HepG2 (cell line): ENCODE measurements around the gene C1QTNF5. TPM values are rescaled to one million over a fixed set of nuclear protein-coding genes. Genes with fewer than 3 reads are reported as not detected.

Source experiments
- ATAC-seq: fragments of 200-7000 bp; cut with Tn5 transposase; 3 replicates; pipeline ENCODE4 v1.9.1; 2020; ENCODE audit warnings: mild to moderate bottlenecking, moderate library complexity
- BruUV-seq: library from RNA; stranded (reverse); fragments of 400-500 nt; replicated peaks from 2 replicates; lab custom pipeline; 2021; lab: Mats Ljungman, UMichigan
- CTCF ChIA-PET: fragments of 300-600 bp; formaldehyde crosslinking; extraction: SDS; loops from one replicate; lab custom pipeline; 2021; ENCODE audit warnings: low total read pairs, inconsistent platforms, low intra/inter-chr PET ratio; lab: Yijun Ruan, JAX
- POLR2A ChIA-PET: fragments of 350-600 bp; sonication (Branson Sonifier 250); formaldehyde crosslinking; loops from one replicate; lab custom pipeline; 2020; ENCODE audit warnings: antibody characterized with exemption, inconsistent platforms; lab: Yijun Ruan, JAX
- DNase-seq: peaks from one replicate; pipeline ENCODE4 v3.0.0-alpha.2; 2015; ENCODE audit warnings: low spot score
- FAIRE-seq: peaks from 3 replicates; lab custom pipeline; 2011; peaks lifted over from hg19 to GRCh38; lab: Jason Lieb, UNC
- H2AFZ ChIP-seq: one replicate; pipeline ENCODE4 v1.6.1; 2011; ENCODE audit warnings: low read length, inconsistent platforms
- H3K27ac ChIP-seq: fragments of 300-600 bp; 3 replicates; pipeline ENCODE4 v1.8.0; 2011; ENCODE audit warnings: mixed run types, mild to moderate bottlenecking, mixed read lengths, low read length, inconsistent platforms; ENCODE audit not compliant: insufficient read depth; ENCODE audit errors: extremely low read length
- H3K27me3 ChIP-seq, 2 experiments: fragments of 200-600 bp in 1 of 2; 2 replicates in 1 of 2; 3 replicates in 1 of 2; pipeline versions ENCODE4 v1.6.0 to v1.8.0; 2011; ENCODE audit warnings: low read length in 2 of 2, mild to moderate bottlenecking in 2 of 2, moderate library complexity in 2 of 2, inconsistent platforms in 1 of 2; ENCODE audit not compliant: insufficient read depth in 2 of 2, control insufficient read depth in 1 of 2
- H3K36me3 ChIP-seq, 2 experiments: fragments of 200-600 bp in 1 of 2; replicated peaks in 1 of 2; 2 replicates in 1 of 2; 3 replicates in 1 of 2; pipeline versions ENCODE4 v1.5.1 to v1.8.0; 2011; ENCODE audit warnings: low read length in 2 of 2, inconsistent platforms in 1 of 2; ENCODE audit not compliant: insufficient read depth in 2 of 2, control insufficient read depth in 1 of 2
- H3K4me1 ChIP-seq: 2 replicates; pipeline ENCODE4 v1.5.1; 2012; ENCODE audit warnings: low read length, inconsistent platforms; ENCODE audit not compliant: insufficient read depth
- H3K4me2 ChIP-seq: 2 replicates; pipeline ENCODE4 v1.6.0; 2011; ENCODE audit warnings: low read depth, low read length, inconsistent platforms
- H3K4me3 ChIP-seq, 3 experiments: fragments of 200-600 bp in 1 of 3; sonication (generic), shearing (Covaris generic) in 1 of 3; replicated peaks in 1 of 3; 2 replicates each; pipeline ENCODE4 v1.5.1; 2011 to 2016; ENCODE audit warnings: low read length in 3 of 3, inconsistent platforms in 2 of 3, low read depth in 2 of 3, mild to moderate bottlenecking in 2 of 3, control low read depth in 1 of 3, mixed read lengths in 1 of 3; ENCODE audit not compliant: insufficient read depth in 1 of 3
- H3K79me2 ChIP-seq: one replicate; pipeline ENCODE4 v1.6.1; 2011; ENCODE audit warnings: low read length, inconsistent platforms; ENCODE audit not compliant: insufficient read depth
- H3K9ac ChIP-seq: 2 replicates; pipeline ENCODE4 v1.6.0; 2011; ENCODE audit warnings: mild to moderate bottlenecking, low read depth, low read length, inconsistent platforms; ENCODE audit not compliant: insufficient read depth
- H3K9me3 ChIP-seq: 2 replicates; pipeline ENCODE4 v1.5.1; 2012; ENCODE audit warnings: mild to moderate bottlenecking, low read length
- H4K20me1 ChIP-seq: 2 replicates; pipeline ENCODE4 v1.6.0; 2011; ENCODE audit warnings: inconsistent platforms, mild to moderate bottlenecking, low read length, moderate library complexity; ENCODE audit not compliant: insufficient read depth
- NFIB ChIP-seq: sonication (generic); formaldehyde crosslinking; IDR thresholded peaks from 2 replicates; pipeline ENCODE4 v1.9.0; 2021; ENCODE audit warnings: missing genetic modification reagents, mild to moderate bottlenecking, borderline replicate concordance
- ZNF317 ChIP-seq: sonication (generic); formaldehyde crosslinking; IDR thresholded peaks from 2 replicates; pipeline ENCODE4 v1.5.0; 2020; ENCODE audit warnings: mild to moderate bottlenecking, missing genetic modification reagents
- WGBS: methylation state at CpG from one replicate; pipeline ENCODE4 v1.1.6; 2017; ENCODE audit warnings: low lambda C conversion rate; 5-methylcytosine and 5-hydroxymethylcytosine counted together
- in situ Hi-C: cut with HindIII; loops from 2 replicates; pipeline ENCODE4 v1.10.0; 2017; ENCODE audit warnings: low pct_unique_long_range_greater_than_20kb; ENCODE audit not compliant: extremely low pct_ligation_motif_present
- intact Hi-C: fragments of 100-400 bp; cut with micrococcal nuclease; formaldehyde crosslinking; loops from one replicate; pipeline ENCODE4 v1.10.0; 2022; ENCODE audit not compliant: unreplicated experiment
- microRNA-seq: library from miRNA; unstranded; fragments of <30 nt; microRNA quantifications from one replicate; pipeline ENCODE4, GENCODE V29; 2020
- polyA plus RNA-seq, 8 experiments: library from polyadenylated mRNA; depleted of rRNA in 3 of 8; stranded (reverse) in 7 of 8; unstranded in 1 of 8; fragments of >200 nt; fragmentation: Illumina TruSeq in 4 of 8; extraction: Trizol in 4 of 8; gene quantifications; 2 replicates each; pipeline versions ENCODE4 v1.2.1 to v1.2.3, GENCODE V29; 2011 to 2016; ENCODE audit warnings: low read depth in 4 of 8, missing spikeins in 1 of 8, mixed read lengths in 1 of 8; ENCODE audit not compliant: insufficient read depth in 1 of 8
- small RNA-seq, 3 experiments: library from RNA; depleted of rRNA; stranded (forward); fragments of <200 nt; gene quantifications; one replicate each; pipeline ENCODE3, GENCODE V24; 2012; ENCODE audit warnings: low read depth in 2 of 3, low replicate concordance in 1 of 3; ENCODE audit not compliant: insufficient read length in 3 of 3, insufficient read depth in 2 of 3
- total RNA-seq, 5 experiments: library from RNA; depleted of rRNA; stranded (reverse); fragments of >200 nt; fragmentation: Illumina TruSeq; extraction: Trizol; gene quantifications; 2 replicates each; pipeline ENCODE4 v1.2.3, GENCODE V29; 2016; ENCODE audit warnings: low read depth in 1 of 5

C1QTNF5 gene
- total and polyA plus RNA-seq, 2 of the 13 experiments (the other 11 are each of a cell fraction or from before 2014, with no cell fraction given), result 0.86 to 1.2 TPM

- DNase-seq, result no peak
- H3K36me3 ChIP-seq, result peaks cover 1 to 22% of the 10 kb centered on the region in 2 experiments; a peak in 3 of 5 replicates
- POLR2A ChIA-PET, result no interaction called here
- TF ChIP-seq NFIB (CRISPR knock-in tag) (no peak), ZNF317 (CRISPR knock-in tag) (peak; percentile 100)
- TF ChIP-seq, all 625 proteins: peak for 1
- FAIRE-seq, result no peak
- no peak overlapping the region for H3K4me3 ChIP-seq
- H3K4me2 ChIP-seq, result no peak overlapping the region
- no peaks in the 10 kb centered on the region for H3K4me1 ChIP-seq
- H3K27me3 ChIP-seq, result no peaks in the 10 kb centered on the region
- H4K20me1 ChIP-seq, result no peaks in the 10 kb centered on the region
- no peaks in the 10 kb centered on the region for H3K9me3 ChIP-seq
- no peak overlapping the region for H2AFZ ChIP-seq
- BruUV-seq, result no TSS peak
- H3K79me2 ChIP-seq, result no peaks in the 10 kb centered on the region
- in situ Hi-C loops (no loop called here), intact Hi-C loops (no loop called here)
- 98% methylated on average over 10 of the region's 10 CpGs for WGBS
- no peak overlapping the region for H3K9ac ChIP-seq
- ATAC-seq, result no peak
- no peak overlapping the region for H3K27ac ChIP-seq
- CTCF ChIA-PET, result no interaction called here
Observed at GRCh38 chr11:119290894-119291497, 49.7 kb downstream of the C1QTNF5 start.

Small RNA genes lying within 50 kb of the gene (microRNA-seq; reads per million reads assigned to microRNA genes)
- not detected for gene MIR6756

Small RNA genes lying within 50 kb of the gene (small RNA-seq; reads per million reads assigned to genes)
- gene RF01225 (0 reads per million in 3 experiments), gene RNU6-262P (0 reads per million in 3 experiments)

Other genes starting within 250 kb of the C1QTNF5 start
- gene DPAGT1, start 239.0 kb downstream of the C1QTNF5 start, total RNA-seq (2016; rRNA removed; fragmentation: Illumina TruSeq; extraction: Trizol), result 15.1 and 37.6 TPM in 2 replicates
- gene DPAGT1, start 239.0 kb downstream of the C1QTNF5 start, polyA plus RNA-seq (2011; rRNA removed), result 63.9 and 70.7 TPM in 2 replicates
- 1.2 and 3.7 TPM in 2 replicates for gene C2CD2L, start 233.5 kb downstream of the C1QTNF5 start, total RNA-seq (2016; rRNA removed; fragmentation: Illumina TruSeq; extraction: Trizol)
- gene C2CD2L, start 233.5 kb downstream of the C1QTNF5 start, polyA plus RNA-seq (2011; rRNA removed), result 5.5 and 6.0 TPM in 2 replicates
- gene HINFP, start 219.3 kb downstream of the C1QTNF5 start, total RNA-seq (2016; rRNA removed; fragmentation: Illumina TruSeq; extraction: Trizol), result 13.3 and 15.1 TPM in 2 replicates
- 21.4 and 27.5 TPM in 2 replicates for gene HINFP, start 219.3 kb downstream of the C1QTNF5 start, polyA plus RNA-seq (2011; rRNA removed)
- not detected in 2 replicates for gene ABCG4, start 191.8 kb downstream of the C1QTNF5 start, total RNA-seq (2016; rRNA removed; fragmentation: Illumina TruSeq; extraction: Trizol)
- gene ABCG4, start 191.8 kb downstream of the C1QTNF5 start, polyA plus RNA-seq (2011; rRNA removed), result not detected in 2 replicates
- gene NLRX1, start 172.2 kb downstream of the C1QTNF5 start, total RNA-seq (2016; rRNA removed; fragmentation: Illumina TruSeq; extraction: Trizol), result 6.8 and 11.0 TPM in 2 replicates
- 8.7 and 11.6 TPM in 2 replicates for gene NLRX1, start 172.2 kb downstream of the C1QTNF5 start, polyA plus RNA-seq (2011; rRNA removed)
- gene NHERF4, start 155.4 kb downstream of the C1QTNF5 start, total RNA-seq (2016; rRNA removed; fragmentation: Illumina TruSeq; extraction: Trizol), result 0.24 TPM in 1 of 2 replicates, not detected in the other
- gene NHERF4, start 155.4 kb downstream of the C1QTNF5 start, polyA plus RNA-seq (2011; rRNA removed), result 0.12 and 0.38 TPM in 2 replicates
- 7.4 and 11.0 TPM in 2 replicates for gene CBL, start 134.5 kb downstream of the C1QTNF5 start, total RNA-seq (2016; rRNA removed; fragmentation: Illumina TruSeq; extraction: Trizol)
- gene CBL, start 134.5 kb downstream of the C1QTNF5 start, polyA plus RNA-seq (2011; rRNA removed), result 5.5 and 6.6 TPM in 2 replicates
- 5.9 and 15.2 TPM in 2 replicates for gene MCAM, start 23.8 kb downstream of the C1QTNF5 start, total RNA-seq (2016; rRNA removed; fragmentation: Illumina TruSeq; extraction: Trizol)
- gene MCAM, start 23.8 kb downstream of the C1QTNF5 start, polyA plus RNA-seq (2011; rRNA removed), result 12.1 and 18.6 TPM in 2 replicates
- gene RNF26, start 6.4 kb downstream of the C1QTNF5 start, total RNA-seq (2016; rRNA removed; fragmentation: Illumina TruSeq; extraction: Trizol), result 11.9 and 20.8 TPM in 2 replicates
- gene RNF26, start 6.4 kb downstream of the C1QTNF5 start, polyA plus RNA-seq (2011; rRNA removed), result 26.3 and 28.8 TPM in 2 replicates
- not detected in 2 replicates for gene MFRP, start 5.8 kb upstream of the C1QTNF5 start, total RNA-seq (2016; rRNA removed; fragmentation: Illumina TruSeq; extraction: Trizol)
- gene MFRP, start 5.8 kb upstream of the C1QTNF5 start, polyA plus RNA-seq (2011; rRNA removed), result not detected in 2 replicates
- 6.0 and 7.2 TPM in 2 replicates for gene USP2, start 40.8 kb upstream of the C1QTNF5 start, total RNA-seq (2016; rRNA removed; fragmentation: Illumina TruSeq; extraction: Trizol)
- 2.5 and 3.2 TPM in 2 replicates for gene USP2, start 40.8 kb upstream of the C1QTNF5 start, polyA plus RNA-seq (2011; rRNA removed)
- gene THY1, start 82.3 kb upstream of the C1QTNF5 start, total RNA-seq (2016; rRNA removed; fragmentation: Illumina TruSeq; extraction: Trizol), result not detected in 2 replicates
- gene THY1, start 82.3 kb upstream of the C1QTNF5 start, polyA plus RNA-seq (2011; rRNA removed), result not detected in 2 replicates